Activated T-cell treated with anti-CD3 and anti-CD28 coated beads, Interleukin-2, amount 50 U/mL, for 24 hours (primary cell): ENCODE data around the gene FAM228B.

Experiments
- DNase-seq: peaks from one replicate; pipeline ENCODE4 v3.0.0-alpha.2; 2020
- H3K27ac Mint-ChIP-seq: 2 replicates; pipeline ENCODE4 v1.8.0; 2020; ENCODE audit warnings: mild to moderate bottlenecking, mixed read lengths
- H3K27me3 Mint-ChIP-seq: 2 replicates; pipeline ENCODE4 v1.8.0; 2020; ENCODE audit warnings: mixed read lengths
- H3K36me3 Mint-ChIP-seq: 2 replicates; pipeline ENCODE4 v1.8.0; 2020; ENCODE audit warnings: low read depth, mixed read lengths
- H3K4me1 Mint-ChIP-seq: 2 replicates; pipeline ENCODE4 v1.8.0; 2020; ENCODE audit warnings: low read depth, mixed read lengths
- H3K4me3 Mint-ChIP-seq: 2 replicates; pipeline ENCODE4 v1.8.0; 2020; ENCODE audit warnings: mild to moderate bottlenecking, moderate library complexity, mixed read lengths
- H3K9me3 Mint-ChIP-seq: 2 replicates; pipeline ENCODE4 v1.8.0; 2020; ENCODE audit warnings: mixed read lengths

The FAM228B gene

DNA sequence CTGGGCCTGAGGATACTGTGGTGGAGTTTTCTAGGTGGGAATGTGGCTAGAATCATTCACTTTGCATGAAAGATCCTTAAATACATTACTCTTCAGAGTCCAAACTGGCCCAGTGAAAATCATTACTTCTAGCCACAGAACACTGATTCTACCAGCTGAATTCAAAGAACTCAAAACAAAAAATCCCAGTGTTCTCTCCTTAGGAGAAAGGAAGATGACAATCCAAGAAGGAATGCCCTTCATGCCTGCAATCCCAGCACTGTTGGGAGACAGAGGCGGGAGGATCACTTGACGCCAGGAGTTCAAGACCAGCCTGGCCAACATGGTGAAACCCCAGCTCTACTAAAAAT lies 86.8 kb downstream of the FAM228B start:
- H3K36me3 Mint-ChIP-seq: peaks cover 85% of the 10 kb centered on the region
- no peak for DNase-seq
- no peaks in the 10 kb centered on the region for H3K27me3 Mint-ChIP-seq
- no peak overlapping the region for H3K4me3 Mint-ChIP-seq
- H3K27ac Mint-ChIP-seq: no peak overlapping the region
- H3K4me1 Mint-ChIP-seq: peaks cover 2% of the 10 kb centered on the region
- no peaks in the 10 kb centered on the region for H3K9me3 Mint-ChIP-seq

DNA sequence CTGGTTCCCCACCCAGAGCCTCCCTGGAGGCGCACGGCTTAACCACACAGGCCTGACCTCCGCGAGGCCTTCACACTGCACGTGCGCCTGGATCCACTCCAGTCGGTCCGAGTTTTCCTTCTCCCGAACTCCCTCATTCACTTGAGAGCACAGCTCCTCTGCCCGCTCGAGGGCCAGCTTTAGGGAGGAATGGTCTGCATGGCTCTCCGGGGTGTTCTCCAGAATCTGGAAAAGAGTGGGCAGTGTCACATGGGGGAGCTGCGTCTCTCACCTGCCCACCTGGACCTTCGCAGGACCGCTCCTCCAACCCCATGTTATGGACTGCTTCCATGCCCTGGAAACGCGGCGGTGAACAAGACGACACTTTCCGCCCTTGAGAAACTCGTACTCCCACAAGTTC lies 87.5 kb downstream of the FAM228B start:
- Mint-ChIP-seq H3K9me3 (no peaks in the 10 kb centered on the region), H3K27me3 (no peaks in the 10 kb centered on the region), H3K4me3 (no peak overlapping the region), H3K27ac (no peak overlapping the region), H3K36me3 (peaks cover 86% of the 10 kb centered on the region), H3K4me1 (peaks cover 5% of the 10 kb centered on the region)
- DNase-seq: no peak

DNA sequence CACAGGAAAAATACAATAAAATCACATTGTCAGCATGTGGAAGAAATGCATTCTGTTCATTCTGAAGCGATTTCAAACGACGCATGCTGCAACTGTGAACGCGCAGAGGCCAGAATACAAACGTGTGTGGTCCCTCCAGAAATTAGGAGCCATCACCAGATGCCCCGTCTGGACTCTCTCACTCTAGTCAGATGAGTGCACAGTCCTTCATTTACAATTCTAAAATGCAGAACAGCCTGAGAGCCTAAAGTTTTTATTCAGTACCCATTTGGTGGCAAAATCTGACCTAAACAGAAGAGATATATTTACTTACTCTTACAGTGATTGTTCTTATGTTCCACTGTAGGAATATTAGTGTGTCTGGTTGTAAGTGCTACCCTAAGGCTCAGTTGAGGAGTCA lies 88.1 kb downstream of the FAM228B start:
- Mint-ChIP-seq H3K4me3 (no peak overlapping the region), H3K27me3 (no peaks in the 10 kb centered on the region), H3K9me3 (no peaks in the 10 kb centered on the region), H3K4me1 (peaks cover 6% of the 10 kb centered on the region), H3K36me3 (peaks cover 88% of the 10 kb centered on the region), H3K27ac (no peak overlapping the region)
- DNase-seq: no peak

DNA sequence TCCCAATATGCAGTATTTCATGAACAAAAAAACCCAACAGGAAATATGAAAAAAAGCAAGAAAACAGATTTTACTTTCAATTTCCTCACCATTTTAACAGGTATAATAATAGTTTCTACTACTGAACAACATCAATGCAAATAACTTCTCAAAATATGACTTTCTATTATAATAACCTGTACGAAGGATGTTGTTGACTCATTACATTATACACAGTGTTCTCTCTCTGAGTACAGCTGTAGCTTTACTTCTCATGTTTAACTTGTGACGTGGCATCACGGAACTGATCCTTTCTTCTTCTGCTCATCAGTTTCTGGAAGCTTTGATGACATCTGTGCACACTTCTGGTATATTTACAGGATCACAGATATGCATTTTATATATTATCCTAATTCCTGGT lies 91.6 kb downstream of the FAM228B start:
- H3K36me3 Mint-ChIP-seq: peaks cover 78% of the 10 kb centered on the region
- H3K9me3 Mint-ChIP-seq: no peaks in the 10 kb centered on the region
- DNase-seq: no peak
- H3K27ac Mint-ChIP-seq: peak overlapping the region; percentile 15
- no peak overlapping the region for H3K4me3 Mint-ChIP-seq
- no peaks in the 10 kb centered on the region for H3K27me3 Mint-ChIP-seq
- peaks cover 6% of the 10 kb centered on the region for H3K4me1 Mint-ChIP-seq
